ENCODE results near the gene IFNA6. TPM values are rescaled to one million over a fixed set of nuclear protein-coding genes. Genes with fewer than 3 reads are reported as not detected.
A peak's percentile ranks its signal among the peaks of the same experiment; 100 is the strongest.

IFNA6 gene
- total and polyA plus RNA-seq, 9 donors = 0.12 TPM; not detected in 8

- Histone ChIP-seq H3K27me3 (no peaks in the 10 kb centered on the region), H3K9me3 (no peaks in the 10 kb centered on the region), H3K36me3 (no peaks in the 10 kb centered on the region), H3K4me3 (no peak overlapping the region), H3K27ac (no peak overlapping the region), H3K4me1 (ENCODE audit: insufficient read depth) (peaks cover 1% of the 10 kb centered on the region)
- intact Hi-C loops (cut with DNase I) = loop anchor here in 2 of 4 donors (5.0 to 10.0 kb wide), 2 partner anchors 72 to 74 kb away; no protein-coding TSS in a partner anchor
- 72 to 85% (median 81%) methylated on average over 5 of the region's 5 CpGs for WGBS, 3 donors
- DNase-seq = no peak
- TF ChIP-seq, protein P1, sequence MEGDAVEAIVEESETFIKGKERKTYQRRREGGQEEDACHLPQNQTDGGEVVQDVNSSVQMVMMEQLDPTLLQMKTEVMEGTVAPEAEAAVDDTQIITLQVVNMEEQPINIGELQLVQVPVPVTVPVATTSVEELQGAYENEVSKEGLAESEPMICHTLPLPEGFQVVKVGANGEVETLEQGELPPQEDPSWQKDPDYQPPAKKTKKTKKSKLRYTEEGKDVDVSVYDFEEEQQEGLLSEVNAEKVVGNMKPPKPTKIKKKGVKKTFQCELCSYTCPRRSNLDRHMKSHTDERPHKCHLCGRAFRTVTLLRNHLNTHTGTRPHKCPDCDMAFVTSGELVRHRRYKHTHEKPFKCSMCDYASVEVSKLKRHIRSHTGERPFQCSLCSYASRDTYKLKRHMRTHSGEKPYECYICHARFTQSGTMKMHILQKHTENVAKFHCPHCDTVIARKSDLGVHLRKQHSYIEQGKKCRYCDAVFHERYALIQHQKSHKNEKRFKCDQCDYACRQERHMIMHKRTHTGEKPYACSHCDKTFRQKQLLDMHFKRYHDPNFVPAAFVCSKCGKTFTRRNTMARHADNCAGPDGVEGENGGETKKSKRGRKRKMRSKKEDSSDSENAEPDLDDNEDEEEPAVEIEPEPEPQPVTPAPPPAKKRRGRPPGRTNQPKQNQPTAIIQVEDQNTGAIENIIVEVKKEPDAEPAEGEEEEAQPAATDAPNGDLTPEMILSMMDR (IDR thresholded peaks at IDR 0.05) = no peak
- no peak for TF ChIP-seq POLR2A (IDR thresholded peaks at IDR 0.05)
- TF ChIP-seq EP300 (IDR thresholded peaks at IDR 0.05) = no peak
Measured at GRCh38 chr9:21322911-21323461, 27.7 kb downstream of the IFNA6 start.

DNA sequence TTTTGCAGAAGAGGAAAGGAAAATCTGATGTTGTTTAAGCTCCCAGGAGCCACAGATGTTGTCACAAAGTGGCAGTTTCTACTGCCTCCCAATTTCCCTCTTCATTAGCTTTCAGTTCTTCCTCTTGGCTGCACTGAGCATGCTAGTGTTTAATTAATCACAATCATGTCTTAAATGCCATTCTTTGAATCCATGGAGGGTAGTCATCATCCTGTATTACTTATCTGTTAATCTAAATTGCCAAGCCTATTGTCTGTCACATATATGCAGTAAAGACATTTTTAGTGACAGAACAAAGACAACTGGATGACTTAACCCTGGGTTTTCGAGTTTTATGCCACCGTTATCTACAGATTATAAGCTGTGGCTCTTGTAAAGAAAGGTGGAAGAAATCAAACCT is 30.2 kb downstream of the IFNA6 start:
- no peaks in the 10 kb centered on the region for H3K36me3 ChIP-seq
- DNase-seq = no peak
- H3K27ac ChIP-seq = no peak overlapping the region
- 78 to 88% (median 80%) methylated on average over 2 of the region's 2 CpGs for WGBS, 3 donors
- H3K9me3 ChIP-seq = no peaks in the 10 kb centered on the region
- TF ChIP-seq POLR2A (IDR thresholded peaks at IDR 0.05) = no peak
- TF ChIP-seq EP300 (IDR thresholded peaks at IDR 0.05) = no peak
- TF ChIP-seq, protein P1 (IDR thresholded peaks at IDR 0.05) = no peak
- H3K4me1 ChIP-seq (ENCODE audit: insufficient read depth) = peaks cover 1% of the 10 kb centered on the region
- H3K4me3 ChIP-seq = no peak overlapping the region
- intact Hi-C loops (cut with DNase I) = loop anchor here in 2 of 4 donors (5.0 to 10.0 kb wide), 2 partner anchors 74 to 77 kb away; no protein-coding TSS in a partner anchor
- H3K27me3 ChIP-seq = no peaks in the 10 kb centered on the region

GRCh38 chr9:21317956-21318923 is 32.4 kb downstream of the IFNA6 start:
- Histone ChIP-seq H3K4me1 (ENCODE audit: insufficient read depth) (peaks cover 1% of the 10 kb centered on the region), H3K9me3 (no peaks in the 10 kb centered on the region), H3K27me3 (no peaks in the 10 kb centered on the region), H3K27ac (no peak overlapping the region), H3K4me3 (no peak overlapping the region), H3K36me3 (no peaks in the 10 kb centered on the region)
- peak; percentile 13 to 36 (median 28) for DNase-seq
- 14 to 15% (median 15%) methylated on average over 7 of the region's 7 CpGs for WGBS, 3 donors
- intact Hi-C loops (cut with DNase I) = loop anchor here (5.0 to 10.0 kb wide), 4 partner anchors 79 to 474 kb away; no protein-coding TSS in a partner anchor
- TF ChIP-seq, protein P1 (IDR thresholded peaks at IDR 0.05) = peak in 2 of 3 donors; percentile 17 to 34
- no peak for TF ChIP-seq EP300 (IDR thresholded peaks at IDR 0.05)

- H3K36me3 ChIP-seq = no peaks in the 10 kb centered on the region
- no peaks in the 10 kb centered on the region for H3K9me3 ChIP-seq
- no peak for DNase-seq
- H3K4me3 ChIP-seq = no peak overlapping the region
- peaks cover 1% of the 10 kb centered on the region for H3K4me1 ChIP-seq (ENCODE audit: insufficient read depth)
- 6 to 19% (median 7%) methylated on average over 3 of the region's 3 CpGs for WGBS, 3 donors
- intact Hi-C loops (cut with DNase I) = loop anchor here (5.0 to 10.0 kb wide), 4 partner anchors 80 to 475 kb away; no protein-coding TSS in a partner anchor
- no peak for TF ChIP-seq EP300 (IDR thresholded peaks at IDR 0.05)
- TF ChIP-seq, protein P1 (IDR thresholded peaks at IDR 0.05) = no peak
- TF ChIP-seq POLR2A (IDR thresholded peaks at IDR 0.05) = no peak
- H3K27me3 ChIP-seq = no peaks in the 10 kb centered on the region
- no peak overlapping the region for H3K27ac ChIP-seq
Measured at GRCh38 chr9:21316860-21317259, 33.8 kb downstream of the IFNA6 start.
